GM21447 (cell line): ENCODE results near the gene GARIN1A.
"Not testable (repeated sequence)": the region's sequence is repeated elsewhere in the genome, so short reads cannot be mapped to it uniquely, and the experiment has no call there.

Source experiments
- ATAC-seq: cut with Tn5 transposase; IDR thresholded peaks from one replicate; pipeline ENCODE4 v1.9.1; 2021; ENCODE audit not compliant: unreplicated experiment

The GARIN1A gene

GRCh38 chr7:128683270-128683669 is 11.2 kb downstream of the GARIN1A start:
- ATAC-seq = not testable (repeated sequence)

DNA sequence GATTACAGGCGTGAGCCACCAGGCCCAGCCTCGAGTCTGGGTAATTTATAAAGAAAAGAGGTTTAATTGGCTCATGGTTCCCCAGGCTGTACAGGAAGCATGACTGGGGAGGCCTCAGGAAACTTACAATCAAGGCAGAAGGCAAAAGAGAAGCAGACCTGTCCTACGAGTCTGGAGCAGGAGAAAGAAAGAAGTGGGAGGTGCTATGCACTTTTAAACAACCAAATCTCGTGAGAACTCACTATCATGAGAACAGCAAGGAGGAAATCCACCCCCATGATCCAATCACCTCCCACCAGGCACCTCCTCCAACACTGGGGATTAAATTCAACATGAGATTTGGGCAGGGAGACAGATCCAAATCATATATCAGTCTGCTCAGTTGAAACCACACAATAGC is 11.6 kb downstream of the GARIN1A start:
- not testable (repeated sequence) for ATAC-seq

- no peak for ATAC-seq
These were observed 15.0 kb downstream of the GARIN1A start for GRCh38 chr7:128687131-128687530.

GRCh38 chr7:128688492-128688891 is 16.4 kb downstream of the GARIN1A start:
- ATAC-seq = no peak

- not testable (repeated sequence) for ATAC-seq
These were observed 17.3 kb downstream of the GARIN1A start for GRCh38 chr7:128689161-128689935.

DNA sequence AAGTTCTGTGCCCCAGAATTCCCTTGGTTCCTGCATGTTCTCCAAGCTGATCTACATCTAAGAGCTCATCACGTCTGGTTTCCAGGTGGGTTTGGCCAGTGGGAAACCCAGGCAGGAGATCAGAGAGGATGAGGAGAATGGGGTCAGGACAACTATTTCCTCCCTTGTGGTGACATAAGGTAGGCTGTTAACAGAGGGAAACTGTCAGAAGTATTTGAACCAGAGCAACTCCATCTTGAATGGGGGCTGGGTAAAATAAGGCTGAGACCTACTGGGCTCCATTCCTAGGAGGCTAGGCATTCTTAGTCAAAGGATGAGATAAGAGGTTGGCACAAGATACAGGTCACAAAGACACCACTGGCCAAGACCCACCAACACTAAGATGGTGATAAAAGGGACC is 19.1 kb downstream of the GARIN1A start:
- no peak for ATAC-seq

DNA sequence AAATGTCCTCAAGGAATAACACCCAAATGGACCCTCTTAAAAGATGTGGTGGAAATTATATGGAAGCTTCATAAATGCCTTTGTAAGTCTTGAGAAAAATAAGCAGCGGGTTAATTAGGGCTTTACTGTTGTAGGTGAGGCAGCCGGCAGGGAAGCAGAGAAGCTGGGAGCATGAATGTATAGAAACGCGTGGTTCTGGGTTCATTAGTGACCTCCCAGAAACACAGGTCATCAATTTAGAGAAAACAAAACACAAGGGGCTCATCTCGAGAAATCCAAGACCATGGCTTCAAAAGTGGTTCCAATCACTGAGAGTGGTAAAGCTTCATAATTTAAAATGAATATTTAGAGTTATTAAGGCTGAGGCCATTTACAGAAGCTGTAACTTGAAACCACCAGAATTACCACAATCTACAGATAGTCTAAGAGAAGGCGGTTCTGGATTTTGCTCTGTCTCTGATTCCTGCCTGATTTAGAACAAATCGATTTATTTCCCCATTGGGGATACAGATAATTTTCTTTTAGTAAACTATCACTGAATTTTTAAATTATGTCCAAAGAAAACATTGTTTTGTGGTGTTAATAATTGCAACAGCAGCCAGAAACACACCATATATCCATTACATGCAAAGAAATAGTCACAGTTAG is 20.7 kb downstream of the GARIN1A start:
- ATAC-seq = no peak

DNA sequence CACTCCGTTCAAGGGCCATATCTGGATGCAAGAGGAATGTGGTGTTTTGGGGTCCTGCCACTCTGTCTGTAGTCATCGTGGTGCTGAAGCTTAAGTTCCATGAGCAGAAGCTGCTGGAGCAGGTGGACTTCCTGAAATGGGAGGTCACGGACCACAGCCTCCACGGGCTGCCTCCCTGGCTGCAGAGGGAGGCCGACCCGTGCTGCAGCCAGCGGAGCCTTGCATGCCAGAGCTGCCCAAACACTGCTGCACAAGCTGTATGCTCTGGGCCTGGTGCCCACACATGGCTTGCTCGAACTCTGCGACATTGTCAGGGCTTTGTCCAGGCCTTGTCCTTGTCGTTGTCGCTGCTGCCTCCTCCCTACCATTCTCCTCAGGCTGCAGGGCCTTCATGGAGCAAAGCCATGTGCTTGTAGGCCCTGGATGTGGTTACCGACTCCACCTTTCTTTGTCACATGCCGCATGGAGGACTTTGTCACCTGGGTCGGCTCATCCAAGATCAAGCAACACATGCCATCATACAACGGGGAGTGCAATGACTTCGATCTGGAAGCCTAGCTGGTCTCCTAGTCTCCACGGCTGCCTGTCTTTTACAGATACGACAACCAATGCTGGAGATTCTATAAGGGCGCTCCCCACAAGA is 21.4 kb downstream of the GARIN1A start:
- no peak for ATAC-seq

DNA sequence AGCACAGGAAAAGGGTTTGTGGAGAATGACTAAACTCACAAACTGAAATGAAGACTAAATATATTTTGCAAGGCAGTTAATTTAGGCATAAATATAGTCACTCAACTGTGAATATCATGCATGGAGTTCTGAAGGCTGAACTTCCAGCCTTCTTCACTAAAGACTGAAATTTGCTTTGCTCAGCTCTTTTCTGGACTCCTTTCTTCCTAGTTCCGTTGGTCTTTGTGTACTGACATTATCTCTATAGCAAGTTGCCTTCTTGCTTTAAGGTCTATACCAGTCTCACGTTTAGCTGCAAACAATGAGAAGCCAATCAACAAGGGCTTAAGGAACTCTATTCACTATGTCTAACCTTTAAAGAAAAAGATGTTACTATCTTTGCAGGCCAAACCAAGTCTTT is 22.6 kb downstream of the GARIN1A start:
- no peak for ATAC-seq

GRCh38 chr7:128697302-128697905 is 25.3 kb downstream of the GARIN1A start:
- peak; percentile 53 for ATAC-seq

- no peak for ATAC-seq
These were observed 27.2 kb downstream of the GARIN1A start for GRCh38 chr7:128699196-128699712.

DNA sequence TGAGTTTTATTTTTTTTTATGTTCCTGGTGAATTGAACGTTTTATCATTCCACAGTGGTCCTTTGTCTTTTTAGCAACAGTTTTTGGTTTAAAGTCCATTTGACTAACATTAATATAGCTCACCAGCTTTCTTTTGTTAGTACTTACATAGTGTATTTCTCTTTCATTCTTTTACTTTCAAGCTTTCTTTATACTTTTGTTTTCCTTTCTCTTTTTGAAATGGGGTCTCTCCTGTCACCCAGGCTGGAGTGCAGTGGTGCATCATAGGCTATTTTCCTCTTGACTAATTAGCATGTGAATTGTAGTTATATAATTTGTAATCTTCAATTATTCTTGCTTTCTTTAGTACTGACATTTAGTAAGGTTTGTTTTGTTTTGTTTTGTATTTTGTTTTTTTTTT is 27.8 kb downstream of the GARIN1A start:
- no peak for ATAC-seq

DNA sequence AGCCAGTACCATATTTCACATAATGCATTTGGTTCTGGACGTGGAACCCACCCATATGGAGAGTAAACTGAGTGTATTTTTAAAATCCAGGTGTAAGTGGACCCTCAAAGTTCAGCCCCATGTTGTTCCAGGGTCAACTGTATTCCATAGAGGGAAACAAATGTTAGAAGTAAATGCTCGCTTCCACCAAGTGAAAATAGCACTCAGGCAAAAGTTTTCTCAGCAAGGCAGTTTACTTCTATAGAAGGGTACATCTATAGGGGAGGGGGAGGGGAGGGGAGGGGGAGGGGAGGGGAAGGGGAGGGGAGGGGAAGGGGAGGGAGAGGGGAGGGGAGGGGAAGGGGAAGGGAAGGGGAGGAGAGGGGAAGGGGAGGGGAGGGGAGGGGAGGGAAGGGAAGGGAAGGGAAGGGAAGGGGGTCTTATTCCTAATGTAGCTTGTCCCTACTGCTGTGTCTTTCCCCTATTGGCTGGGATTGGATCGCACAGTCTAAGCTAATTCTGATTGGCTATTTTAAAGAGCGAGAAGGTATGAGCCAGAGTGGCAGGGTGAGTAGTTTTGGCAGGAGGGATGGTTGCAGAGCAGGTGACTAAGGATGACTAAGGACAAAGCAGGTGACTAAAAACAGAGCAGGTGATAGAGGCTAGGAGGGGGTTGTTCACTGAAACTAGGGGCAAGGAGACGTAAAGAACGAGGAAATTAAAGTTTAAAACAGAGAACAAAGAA is 29.1 kb downstream of the GARIN1A start:
- no peak for ATAC-seq

- no peak for ATAC-seq
These were observed 31.6 kb downstream of the GARIN1A start for GRCh38 chr7:128703609-128704241.

DNA sequence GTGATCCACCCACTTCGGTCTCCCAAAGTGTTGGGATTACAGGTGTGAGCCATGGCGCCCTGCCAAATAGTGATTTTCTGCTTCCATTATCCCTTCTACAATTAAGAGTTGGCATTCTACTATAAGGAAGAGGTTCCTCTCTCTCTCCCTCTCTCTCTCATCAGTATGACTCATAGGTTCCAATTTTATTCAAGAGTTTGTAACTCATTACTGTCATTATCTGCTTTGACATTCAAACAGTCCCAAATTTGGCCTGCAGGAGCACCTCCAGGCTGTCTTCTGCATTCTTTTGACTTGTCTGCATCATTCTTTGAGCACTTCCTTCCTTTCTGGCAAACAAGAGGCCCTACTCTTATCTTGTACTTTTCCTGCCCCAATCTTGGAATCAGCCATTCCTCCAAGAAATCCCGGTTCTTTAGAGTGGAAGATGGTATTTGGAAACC is 33.8 kb downstream of the GARIN1A start:
- ATAC-seq = no peak

GRCh38 chr7:128707752-128708151 is 35.7 kb downstream of the GARIN1A start:
- ATAC-seq = no peak

- ATAC-seq = no peak
These were observed 36.1 kb downstream of the GARIN1A start for GRCh38 chr7:128708235-128708634.

DNA sequence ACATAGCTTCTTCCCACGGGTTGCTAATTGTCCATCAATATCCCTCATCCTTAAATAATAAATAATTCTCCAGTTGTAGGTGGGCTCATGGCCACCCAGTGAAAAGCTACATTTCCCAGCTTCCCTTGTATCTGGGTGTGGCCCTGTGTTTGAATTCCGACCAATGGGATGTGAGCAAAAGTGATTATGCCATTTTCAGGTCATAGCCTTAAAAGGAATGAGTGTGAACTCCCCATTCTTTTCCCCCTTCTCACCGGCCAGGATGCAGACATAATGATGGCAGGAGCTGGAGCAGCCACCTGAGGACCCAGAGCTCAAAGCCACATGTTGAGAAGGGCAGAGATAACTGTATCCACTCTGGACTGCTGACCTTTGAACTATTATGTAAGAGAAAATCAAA is 36.7 kb downstream of the GARIN1A start:
- ATAC-seq = no peak

DNA sequence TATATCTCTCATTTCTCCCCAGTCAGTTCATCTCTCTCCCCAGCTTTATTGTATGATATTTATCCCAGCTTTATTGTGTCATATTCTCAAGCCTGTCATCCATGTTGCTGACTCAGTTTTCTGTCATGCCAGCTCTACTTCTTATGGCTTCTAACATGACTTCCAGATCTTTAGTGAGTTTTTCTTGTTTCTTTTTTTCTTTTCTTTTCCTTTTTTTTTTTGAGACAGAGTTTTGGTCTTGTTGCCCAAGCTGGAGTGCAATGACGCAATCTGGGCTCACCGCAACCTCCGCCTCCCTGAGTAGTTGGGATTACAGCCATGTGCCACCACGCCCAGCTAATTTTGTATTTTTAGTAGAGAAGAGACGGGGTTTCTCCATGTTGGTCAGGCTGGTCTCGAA is 38.4 kb downstream of the GARIN1A start:
- ATAC-seq = no peak

DNA sequence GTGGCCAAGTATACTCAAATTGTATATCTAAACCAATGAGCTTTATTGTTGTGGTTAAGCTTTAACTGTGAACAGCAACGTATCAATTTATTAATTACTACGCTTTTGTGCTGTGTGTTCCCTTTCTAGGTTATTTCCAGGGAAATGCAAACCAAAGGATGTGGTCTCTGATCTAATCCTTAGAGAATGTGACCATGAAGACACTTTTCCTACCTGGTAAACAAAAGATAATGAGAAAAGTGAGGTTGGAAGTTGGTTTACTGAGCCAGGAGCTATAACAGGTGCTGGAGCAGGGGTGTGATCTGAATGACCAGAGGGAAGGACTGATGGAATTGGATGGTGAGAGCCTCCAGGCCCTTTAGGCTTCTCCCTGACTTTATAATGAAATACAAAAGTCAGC is 41.7 kb downstream of the GARIN1A start:
- ATAC-seq = no peak
